Measurements from ENCODE around the gene ZNF71.

GRCh38 chr19:56670401-56670960 is 75.4 kb downstream of the ZNF71 start:
- TF ChIP-seq POLR2AphosphoS5 (IDR thresholded peaks at IDR 0.05): no peak
- TF ChIP-seq CTCF (IDR thresholded peaks at IDR 0.05): no peak
- TF ChIP-seq POLR2A (IDR thresholded peaks at IDR 0.05): no peak
